NB4 (cell line): ENCODE data around the gene ITPR2.

Experiments used
- MYC ChIP-seq: IDR thresholded peaks from 2 replicates; pipeline ENCODE4 v1.6.1; 2011; ENCODE audit warnings: low read depth, low read length
- POLR2A ChIP-seq: IDR thresholded peaks from 2 replicates; pipeline ENCODE4 v1.6.1; 2011; ENCODE audit warnings: mild to moderate bottlenecking; ENCODE audit not compliant: insufficient read length; ENCODE audit errors: extremely low read depth
- TF ChIP-seq, protein P1 (sequence below): IDR thresholded peaks from one replicate; pipeline ENCODE4 v1.5.1; 2012; ENCODE audit warnings: low read depth, low read length
- TF ChIP-seq, protein P2 (sequence below): IDR thresholded peaks from 2 replicates; pipeline ENCODE4 v1.6.1; 2011; ENCODE audit warnings: low read depth, low read length

DNA sequence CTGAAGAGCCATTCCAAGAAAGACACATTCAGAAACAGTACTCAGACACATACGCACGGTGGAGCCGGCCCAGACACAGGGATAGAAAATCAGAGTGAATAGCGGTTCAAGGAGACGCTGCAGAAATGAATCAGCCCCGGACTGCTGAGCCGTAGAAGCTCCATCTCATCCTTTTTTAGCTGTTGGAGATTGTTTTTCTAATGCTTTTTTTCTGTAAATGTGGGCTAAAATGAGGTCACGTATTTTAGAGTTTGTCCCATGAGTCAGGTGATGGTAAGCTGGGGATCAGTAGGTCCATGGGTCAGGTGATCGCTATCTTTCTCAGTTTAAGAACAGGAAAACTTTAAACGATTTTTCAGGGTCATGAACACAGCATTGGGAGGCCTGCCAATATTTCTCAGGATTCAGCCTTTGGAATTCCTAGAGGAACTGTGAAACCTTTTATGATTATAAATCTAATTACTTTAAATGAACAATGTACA lies 202.4 kb downstream of the ITPR2 start:
- TF ChIP-seq POLR2A (no peak), MYC (no peak)
- TF ChIP-seq, protein P1, sequence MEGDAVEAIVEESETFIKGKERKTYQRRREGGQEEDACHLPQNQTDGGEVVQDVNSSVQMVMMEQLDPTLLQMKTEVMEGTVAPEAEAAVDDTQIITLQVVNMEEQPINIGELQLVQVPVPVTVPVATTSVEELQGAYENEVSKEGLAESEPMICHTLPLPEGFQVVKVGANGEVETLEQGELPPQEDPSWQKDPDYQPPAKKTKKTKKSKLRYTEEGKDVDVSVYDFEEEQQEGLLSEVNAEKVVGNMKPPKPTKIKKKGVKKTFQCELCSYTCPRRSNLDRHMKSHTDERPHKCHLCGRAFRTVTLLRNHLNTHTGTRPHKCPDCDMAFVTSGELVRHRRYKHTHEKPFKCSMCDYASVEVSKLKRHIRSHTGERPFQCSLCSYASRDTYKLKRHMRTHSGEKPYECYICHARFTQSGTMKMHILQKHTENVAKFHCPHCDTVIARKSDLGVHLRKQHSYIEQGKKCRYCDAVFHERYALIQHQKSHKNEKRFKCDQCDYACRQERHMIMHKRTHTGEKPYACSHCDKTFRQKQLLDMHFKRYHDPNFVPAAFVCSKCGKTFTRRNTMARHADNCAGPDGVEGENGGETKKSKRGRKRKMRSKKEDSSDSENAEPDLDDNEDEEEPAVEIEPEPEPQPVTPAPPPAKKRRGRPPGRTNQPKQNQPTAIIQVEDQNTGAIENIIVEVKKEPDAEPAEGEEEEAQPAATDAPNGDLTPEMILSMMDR = no peak
- TF ChIP-seq, protein P2, sequence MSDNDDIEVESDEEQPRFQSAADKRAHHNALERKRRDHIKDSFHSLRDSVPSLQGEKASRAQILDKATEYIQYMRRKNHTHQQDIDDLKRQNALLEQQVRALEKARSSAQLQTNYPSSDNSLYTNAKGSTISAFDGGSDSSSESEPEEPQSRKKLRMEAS = no peak
